Mesenteric fat pad (tissue), 1 donor: ENCODE results near the gene RICTOR. TPM values are rescaled to one million over a fixed set of nuclear protein-coding genes. Genes with fewer than 3 reads are reported as not detected.

Experiments
- DNase-seq: peaks from one replicate; pipeline ENCODE4 v3.0.0-alpha.2; 2020; ENCODE audit warnings: low spot score
- total RNA-seq: library from RNA; stranded (reverse); fragmentation: NEBNext Ultra II Directional; extraction: Animal tissue kit (Norgen Biotek cat#: 25700); gene quantifications from one replicate; pipeline ENCODE4 v1.2.1, GENCODE V29; 2021
- donor health status: DM: yes; HTN: yes; CAD: no.

Gene RICTOR
- total RNA-seq, 1 donor from 2014 or later, result 27.1 TPM

DNA sequence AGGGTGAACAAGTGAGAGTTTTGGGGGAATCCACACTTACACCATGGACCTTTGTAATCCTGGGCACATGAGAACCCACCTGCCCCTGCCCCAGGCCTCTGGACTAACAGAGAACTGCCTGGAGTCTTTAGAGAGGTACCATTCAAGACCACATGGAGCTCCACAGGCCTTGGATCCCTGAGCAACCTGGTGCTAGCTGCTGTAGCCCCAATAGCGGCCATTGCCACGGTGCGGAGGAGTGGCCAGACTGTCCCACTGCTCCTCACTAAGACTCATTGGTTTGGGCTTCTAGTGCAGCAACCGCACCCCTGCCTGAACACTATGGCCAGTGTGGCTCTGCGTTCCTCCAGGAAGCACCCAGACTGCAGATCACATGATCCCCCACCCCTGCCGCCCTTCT, 182.6 kb downstream of the RICTOR start:
- DNase-seq, result no peak

DNA sequence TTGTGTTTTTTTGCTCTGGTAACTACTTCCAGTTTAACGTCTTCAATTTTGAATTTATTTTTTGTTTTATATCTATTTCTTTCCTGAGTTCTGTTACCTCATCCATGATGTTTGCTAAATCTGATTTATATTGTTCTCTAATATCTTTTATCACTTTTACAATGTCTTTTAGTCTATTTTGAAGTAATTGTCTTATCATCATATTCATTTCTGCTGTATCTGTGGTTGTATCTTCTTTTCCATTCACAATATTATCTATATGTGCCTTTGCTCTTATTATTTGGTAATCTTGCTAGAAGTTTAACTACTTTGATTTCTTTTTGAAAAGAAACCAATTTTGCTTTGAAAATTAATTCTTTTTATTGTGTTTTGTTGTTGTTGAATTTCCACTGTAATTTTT, 184.8 kb downstream of the RICTOR start:
- no peak for DNase-seq

DNA sequence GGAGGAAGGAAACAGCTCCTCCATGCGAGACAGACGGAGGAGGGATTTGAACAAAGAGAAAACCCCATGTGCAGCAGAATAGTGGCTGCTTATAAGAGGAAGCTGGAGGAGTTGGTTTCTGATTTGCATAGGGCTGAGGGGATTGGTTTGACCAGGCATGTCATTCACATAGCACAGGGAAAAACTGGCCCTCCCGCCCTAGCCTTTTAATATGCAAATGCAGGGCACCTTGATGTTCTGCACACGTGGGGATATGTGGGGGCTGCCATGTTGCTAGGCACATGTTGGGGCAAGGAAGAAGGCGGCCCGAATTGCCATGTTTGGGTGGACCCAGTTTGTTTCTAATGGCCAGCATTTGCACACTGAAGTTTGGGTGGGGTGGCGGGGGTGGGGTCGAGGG, 186.2 kb downstream of the RICTOR start:
- no peak for DNase-seq

Other genes with a start within 250 kb of the RICTOR start
- 141 TPM for gene OSMR, start 228.4 kb downstream of the RICTOR start, total RNA-seq
- gene FYB1, start 145.2 kb upstream of the RICTOR start, total RNA-seq, result 27.8 TPM